Gastroesophageal sphincter (tissue), 4 donors: ENCODE results near the gene CPXM2. TPM values are rescaled to one million over a fixed set of nuclear protein-coding genes. Genes with fewer than 3 reads are reported as not detected.

ENCODE experiments used
- ATAC-seq: fragments of 150-250 bp; one replicate; pipeline ENCODE4 v1.9.1; 2016; ENCODE audit warnings: mild to moderate bottlenecking, moderate library complexity
- H3K27ac ChIP-seq, 4 donors: fragments of 200-600 bp; sonication (generic) in 3 of 4; 1 replicate in 3 of 4; 2 replicates in 1 of 4; pipeline ENCODE4 v1.5.1; 2016 to 2019
- H3K27me3 ChIP-seq: fragments of 200-600 bp; sonication (generic); one replicate; pipeline ENCODE4 v1.5.1; 2019
- H3K36me3 ChIP-seq, 2 donors: fragments of 200-600 bp; sonication (generic); one replicate each; pipeline ENCODE4 v1.5.1; 2019; ENCODE audit warnings: control low read depth in 1 of 2
- H3K4me1 ChIP-seq, 3 donors: fragments of 200-600 bp; sonication (generic); 1 replicate in 2 of 3; 2 replicates in 1 of 3; pipeline ENCODE4 v1.5.1; 2016 to 2019; ENCODE audit warnings: control low read depth in 2 of 3
- H3K4me3 ChIP-seq, 2 donors: fragments of 200-600 bp; sonication (generic); one replicate each; pipeline ENCODE4 v1.5.1; 2019; ENCODE audit warnings: mild to moderate bottlenecking in 1 of 2, moderate library complexity in 1 of 2
- H3K9me3 ChIP-seq, 3 donors: fragments of 200-600 bp; sonication (generic); one replicate each; pipeline ENCODE4 v1.5.1; 2017 to 2019; ENCODE audit warnings: control low read depth in 2 of 3
- EP300 ChIP-seq: sonication (generic); formaldehyde crosslinking; IDR thresholded peaks from one replicate; pipeline ENCODE4 v1.6.1; 2017; ENCODE audit warnings: antibody characterized with exemption, mild to moderate bottlenecking
- POLR2A ChIP-seq, 2 donors: fragments of 450-650 bp; IDR thresholded peaks; one replicate each; pipeline ENCODE4 v1.6.1; 2017; ENCODE audit warnings: antibody characterized with exemption in 2 of 2, mild to moderate bottlenecking in 2 of 2, moderate library complexity in 1 of 2
- POLR2AphosphoS5 ChIP-seq: sonication (generic); formaldehyde crosslinking; IDR thresholded peaks from one replicate; pipeline ENCODE4 v1.6.1; 2017; ENCODE audit warnings: antibody characterized with exemption
- WGBS, 2 donors: methylation state at CpG; one replicate each; pipeline ENCODE4 v1.1.5; 2018; ENCODE audit warnings: low coverage in 1 of 2; 5-methylcytosine and 5-hydroxymethylcytosine counted together
- total RNA-seq, 4 donors: library from RNA; depleted of rRNA; stranded (reverse); fragments of >200 nt; gene quantifications; one replicate each; pipeline ENCODE4 v1.1.0, GENCODE V29; 2016
- TF ChIP-seq, protein P1 (sequence below), 4 experiments: fragments of 200-600 bp in 2 of 4; fragments of 450-650 bp in 2 of 4; sonication (generic) in 1 of 4; IDR thresholded peaks; one replicate each; pipeline ENCODE4 v1.5.1; 2017 to 2019; ENCODE audit warnings: antibody characterized with exemption in 4 of 4, mild to moderate bottlenecking in 2 of 4, moderate library complexity in 2 of 4

CPXM2 gene
- total RNA-seq, 4 donors from 2014 or later, result 57.1 to 165 (median 85.1) TPM

- no peaks in the 10 kb centered on the region for H3K36me3 ChIP-seq
- WGBS, 2 donors, result 86 to 97% methylated on average over 2 of the region's 2 CpGs
- no peak overlapping the region for H3K4me3 ChIP-seq
- peaks cover 0 to 8% (median 0%) of the 10 kb centered on the region in 3 donors for H3K9me3 ChIP-seq
- no peaks in the 10 kb centered on the region for H3K4me1 ChIP-seq
- no peak overlapping the region for H3K27ac ChIP-seq
- no peak for ATAC-seq
- no peak for TF ChIP-seq POLR2A (IDR thresholded peaks at IDR 0.05)
- no peak for TF ChIP-seq EP300
- no peak for TF ChIP-seq POLR2AphosphoS5
- TF ChIP-seq, protein P1, sequence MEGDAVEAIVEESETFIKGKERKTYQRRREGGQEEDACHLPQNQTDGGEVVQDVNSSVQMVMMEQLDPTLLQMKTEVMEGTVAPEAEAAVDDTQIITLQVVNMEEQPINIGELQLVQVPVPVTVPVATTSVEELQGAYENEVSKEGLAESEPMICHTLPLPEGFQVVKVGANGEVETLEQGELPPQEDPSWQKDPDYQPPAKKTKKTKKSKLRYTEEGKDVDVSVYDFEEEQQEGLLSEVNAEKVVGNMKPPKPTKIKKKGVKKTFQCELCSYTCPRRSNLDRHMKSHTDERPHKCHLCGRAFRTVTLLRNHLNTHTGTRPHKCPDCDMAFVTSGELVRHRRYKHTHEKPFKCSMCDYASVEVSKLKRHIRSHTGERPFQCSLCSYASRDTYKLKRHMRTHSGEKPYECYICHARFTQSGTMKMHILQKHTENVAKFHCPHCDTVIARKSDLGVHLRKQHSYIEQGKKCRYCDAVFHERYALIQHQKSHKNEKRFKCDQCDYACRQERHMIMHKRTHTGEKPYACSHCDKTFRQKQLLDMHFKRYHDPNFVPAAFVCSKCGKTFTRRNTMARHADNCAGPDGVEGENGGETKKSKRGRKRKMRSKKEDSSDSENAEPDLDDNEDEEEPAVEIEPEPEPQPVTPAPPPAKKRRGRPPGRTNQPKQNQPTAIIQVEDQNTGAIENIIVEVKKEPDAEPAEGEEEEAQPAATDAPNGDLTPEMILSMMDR (IDR thresholded peaks at IDR 0.05), result no peak
- H3K27me3 ChIP-seq, result no peaks in the 10 kb centered on the region
Measured at GRCh38 chr10:123935680-123936079, 44.1 kb upstream of the CPXM2 start.

GRCh38 chr10:123934846-123935245, 43.2 kb upstream of the CPXM2 start:
- H3K36me3 ChIP-seq, result no peaks in the 10 kb centered on the region
- no peak overlapping the region for H3K4me3 ChIP-seq
- TF ChIP-seq POLR2AphosphoS5 (no peak), POLR2A (IDR thresholded peaks at IDR 0.05) (no peak), EP300 (no peak)
- TF ChIP-seq, protein P1 (IDR thresholded peaks at IDR 0.05), result no peak
- no peak for ATAC-seq
- peaks cover 0 to 8% (median 0%) of the 10 kb centered on the region in 3 donors for H3K9me3 ChIP-seq
- H3K4me1 ChIP-seq, result peaks cover 0 to 6% (median 0%) of the 10 kb centered on the region in 3 donors
- 78% methylated on average over 4 of the region's 4 CpGs; no CpG with 5 or more reads in 1 of the 2 donors for WGBS, 2 donors
- H3K27me3 ChIP-seq, result no peaks in the 10 kb centered on the region
- no peak overlapping the region for H3K27ac ChIP-seq

- Histone ChIP-seq H3K4me3 (no peak overlapping the region), H3K27me3 (no peaks in the 10 kb centered on the region), H3K27ac (peak overlapping the region; percentile 26 to 78 (median 66)), H3K36me3 (no peaks in the 10 kb centered on the region), H3K9me3 (peaks cover 0 to 22% (median 0%) of the 10 kb centered on the region in 3 donors), H3K4me1 (peaks cover 0 to 16% (median 0%) of the 10 kb centered on the region in 3 donors)
- TF ChIP-seq EP300 (no peak), POLR2AphosphoS5 (peak; percentile 65), POLR2A (IDR thresholded peaks at IDR 0.05) (no peak)
- TF ChIP-seq, protein P1 (IDR thresholded peaks at IDR 0.05), result no peak
- peak; percentile 81 for ATAC-seq
- 54 to 62% methylated on average over 3 to 7 of the region's 9 CpGs for WGBS, 2 donors
Measured at GRCh38 chr10:123930340-123931001, 38.9 kb upstream of the CPXM2 start.

GRCh38 chr10:123929791-123930190, 38.2 kb upstream of the CPXM2 start:
- 28 to 90% methylated on average over 2 to 5 of the region's 7 CpGs for WGBS, 2 donors
- ATAC-seq, result peak; percentile 12
- Histone ChIP-seq H3K27ac (peak overlapping the region in 3 of 4 donors; percentile 58 to 78 (median 73)), H3K27me3 (no peaks in the 10 kb centered on the region), H3K4me3 (no peak overlapping the region), H3K9me3 (peaks cover 0 to 22% (median 0%) of the 10 kb centered on the region in 3 donors), H3K4me1 (peaks cover 0 to 16% (median 0%) of the 10 kb centered on the region in 3 donors), H3K36me3 (no peaks in the 10 kb centered on the region)
- TF ChIP-seq EP300, result no peak

- ATAC-seq, result no peak
- Histone ChIP-seq H3K36me3 (no peaks in the 10 kb centered on the region), H3K4me1 (peaks cover 0 to 16% (median 0%) of the 10 kb centered on the region in 3 donors), H3K27ac (no peak overlapping the region), H3K27me3 (no peaks in the 10 kb centered on the region), H3K9me3 (peaks cover 0 to 22% (median 0%) of the 10 kb centered on the region in 3 donors), H3K4me3 (no peak overlapping the region)
- TF ChIP-seq POLR2A (IDR thresholded peaks at IDR 0.05) (no peak), POLR2AphosphoS5 (no peak), EP300 (no peak)
- TF ChIP-seq, protein P1 (IDR thresholded peaks at IDR 0.05), result no peak
- 0 to 65% methylated on average over 1 to 2 of the region's 2 CpGs for WGBS, 2 donors
Measured at GRCh38 chr10:123928427-123928826, 36.8 kb upstream of the CPXM2 start.
